Fibroblast of the aortic adventitia (primary cell): ENCODE measurements around the gene SLC22A4. TPM values are rescaled to one million over a fixed set of nuclear protein-coding genes. Genes with fewer than 3 reads are reported as not detected.

Experiments
- DNase-seq: peaks from one replicate; pipeline ENCODE4 v3.0.0-alpha.2; 2010; ENCODE audit warnings: low read depth
- H3K4me3 ChIP-seq: 2 replicates; pipeline ENCODE4 v1.5.1; 2011; ENCODE audit warnings: low read depth, mild to moderate bottlenecking, control low read depth, low read length, moderate library complexity
- total RNA-seq: library from RNA; depleted of rRNA; stranded (reverse); fragments of >200 nt; gene quantifications from 2 replicates; pipeline ENCODE4 v1.2.3, GENCODE V29; 2012; ENCODE audit warnings: low replicate concordance
- TF ChIP-seq, protein P1 (sequence below): IDR thresholded peaks from 2 replicates; pipeline ENCODE4 v1.5.1; 2011; ENCODE audit warnings: mild to moderate bottlenecking, low read length, control low read depth, inconsistent platforms; ENCODE audit not compliant: insufficient read depth

Gene SLC22A4
- total RNA-seq, 1 donor: 5.7 TPM

DNA sequence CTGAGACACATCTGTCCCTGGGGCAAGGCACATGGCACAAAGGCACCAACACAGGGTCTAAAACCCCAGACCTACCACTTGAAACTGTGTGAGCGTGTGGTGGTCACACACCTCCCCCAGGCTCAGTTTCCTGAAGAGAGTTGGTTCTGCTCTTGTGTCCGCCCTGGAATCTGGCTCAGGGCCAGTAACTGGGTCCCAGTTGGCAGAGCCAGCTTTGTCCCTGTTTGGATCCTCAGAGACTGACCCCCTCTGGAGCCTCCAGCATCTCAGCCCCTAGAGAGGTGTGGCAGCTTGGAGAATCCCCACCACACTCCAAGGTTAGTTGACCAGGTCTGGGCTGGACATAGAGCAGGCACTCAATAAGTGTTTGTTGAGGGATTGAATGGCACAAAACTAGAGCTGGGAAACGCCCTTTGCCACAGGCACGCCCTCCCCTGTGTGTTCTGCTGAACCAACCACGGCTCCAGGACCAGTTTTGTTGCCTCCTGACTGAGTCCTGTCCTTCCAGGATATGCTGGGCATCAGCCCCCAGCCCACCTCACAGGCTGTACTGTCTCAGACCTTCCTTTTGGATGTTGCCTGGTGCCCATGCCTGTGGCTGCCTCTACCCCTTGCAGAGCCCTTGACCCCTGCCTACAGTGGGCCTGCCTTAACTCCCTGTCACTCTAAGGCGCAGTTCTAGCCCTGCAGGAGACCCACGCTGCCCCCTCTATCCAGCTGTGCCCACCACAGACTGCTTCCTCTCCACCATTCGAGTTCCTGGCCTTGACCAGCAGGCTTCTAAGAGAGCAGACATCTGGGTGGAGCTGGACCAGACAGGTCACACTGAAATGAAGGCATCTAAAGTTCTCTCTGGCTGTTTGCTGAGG, 40.5 kb upstream of the SLC22A4 start:
- TF ChIP-seq, protein P1, sequence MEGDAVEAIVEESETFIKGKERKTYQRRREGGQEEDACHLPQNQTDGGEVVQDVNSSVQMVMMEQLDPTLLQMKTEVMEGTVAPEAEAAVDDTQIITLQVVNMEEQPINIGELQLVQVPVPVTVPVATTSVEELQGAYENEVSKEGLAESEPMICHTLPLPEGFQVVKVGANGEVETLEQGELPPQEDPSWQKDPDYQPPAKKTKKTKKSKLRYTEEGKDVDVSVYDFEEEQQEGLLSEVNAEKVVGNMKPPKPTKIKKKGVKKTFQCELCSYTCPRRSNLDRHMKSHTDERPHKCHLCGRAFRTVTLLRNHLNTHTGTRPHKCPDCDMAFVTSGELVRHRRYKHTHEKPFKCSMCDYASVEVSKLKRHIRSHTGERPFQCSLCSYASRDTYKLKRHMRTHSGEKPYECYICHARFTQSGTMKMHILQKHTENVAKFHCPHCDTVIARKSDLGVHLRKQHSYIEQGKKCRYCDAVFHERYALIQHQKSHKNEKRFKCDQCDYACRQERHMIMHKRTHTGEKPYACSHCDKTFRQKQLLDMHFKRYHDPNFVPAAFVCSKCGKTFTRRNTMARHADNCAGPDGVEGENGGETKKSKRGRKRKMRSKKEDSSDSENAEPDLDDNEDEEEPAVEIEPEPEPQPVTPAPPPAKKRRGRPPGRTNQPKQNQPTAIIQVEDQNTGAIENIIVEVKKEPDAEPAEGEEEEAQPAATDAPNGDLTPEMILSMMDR: no peak
- H3K4me3 ChIP-seq: no peak overlapping the region
- DNase-seq: no peak

GRCh38 chr5:132254321-132254977, 39.7 kb upstream of the SLC22A4 start:
- TF ChIP-seq, protein P1: no peak
- peak; percentile 59 for DNase-seq
- H3K4me3 ChIP-seq: no peak overlapping the region

- TF ChIP-seq, protein P1: no peak
- DNase-seq: no peak
- H3K4me3 ChIP-seq: no peak overlapping the region
Observed at GRCh38 chr5:132256086-132256782, 38.0 kb upstream of the SLC22A4 start.

DNA sequence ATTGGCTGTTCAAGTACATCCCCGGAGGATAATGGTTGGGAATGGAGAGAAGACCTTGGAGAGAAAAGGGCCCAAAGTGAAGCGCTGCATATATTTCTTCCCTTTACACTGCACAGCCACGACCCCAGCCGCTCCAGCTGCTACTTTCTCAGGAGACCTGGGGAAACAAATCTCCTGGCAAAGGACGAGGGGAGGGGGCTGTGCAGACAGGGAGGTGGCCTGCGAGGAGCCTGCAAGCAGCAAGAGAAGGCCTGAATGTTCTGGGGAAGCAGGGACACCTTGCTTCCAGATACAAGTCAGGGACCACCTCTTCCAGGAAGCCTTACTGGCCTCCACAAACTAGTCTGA, 37.4 kb upstream of the SLC22A4 start:
- no peak overlapping the region for H3K4me3 ChIP-seq
- no peak for DNase-seq
- TF ChIP-seq, protein P1: no peak

DNA sequence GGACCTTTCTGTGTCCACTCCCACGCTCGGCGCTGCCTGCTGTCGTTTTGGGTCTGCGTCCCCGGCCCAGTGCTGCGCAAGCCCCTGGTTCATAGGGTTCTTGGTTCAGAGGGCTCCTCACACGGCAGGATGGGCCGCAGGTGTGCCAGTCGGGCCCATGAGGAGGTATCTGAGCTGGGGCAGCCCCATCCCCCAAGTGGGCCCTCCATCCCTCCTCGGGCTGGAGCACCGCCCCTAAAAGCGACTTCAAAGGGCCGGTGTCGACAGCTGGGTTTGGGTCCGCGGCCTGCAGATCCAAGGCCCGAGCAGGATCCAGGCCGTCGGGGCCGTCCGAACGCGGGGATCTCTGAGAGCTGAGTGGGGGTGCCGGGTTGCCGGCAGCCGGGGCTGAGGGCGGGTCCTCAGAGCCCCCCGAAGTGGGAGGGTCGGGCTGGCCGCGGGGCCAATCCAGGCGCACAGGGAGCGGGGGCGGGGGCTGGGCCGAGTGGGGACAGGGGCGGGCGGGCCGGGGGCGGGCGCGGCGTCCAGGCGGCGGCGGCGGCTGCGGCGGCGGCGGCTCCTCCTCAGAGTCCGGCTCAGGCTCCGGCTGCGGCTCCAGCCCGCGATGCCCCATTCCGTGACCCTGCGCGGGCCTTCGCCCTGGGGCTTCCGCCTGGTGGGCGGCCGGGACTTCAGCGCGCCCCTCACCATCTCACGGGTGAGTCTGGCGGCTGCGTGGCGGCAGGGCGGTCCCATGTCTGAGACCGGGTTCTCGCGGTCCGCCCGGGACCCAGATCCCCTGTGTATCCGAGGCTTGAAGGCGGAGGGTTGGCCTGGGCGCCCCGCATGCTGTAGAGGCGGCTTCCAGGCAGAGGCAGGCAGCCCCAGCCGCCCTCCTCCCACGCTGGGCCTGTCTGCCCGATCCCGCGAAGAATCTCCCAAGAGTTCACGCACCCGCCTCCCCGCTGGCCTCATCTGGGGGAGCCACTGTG, 36.8 kb upstream of the SLC22A4 start, which contains the start of gene PDLIM4:
Gene PDLIM4, plus strand, starts transcription at position 566 of the 971 bp plus-strand sequence. Its CDS starts 39 bp downstream, at position 605.
- TF ChIP-seq, protein P1: no peak
- peak within 1 kb of the TSS; percentile 81 for H3K4me3 ChIP-seq
- DNase-seq: no peak
